D721Med (cell line): ENCODE measurements around the gene HIVEP3.

ENCODE experiments used
- DNase-seq: peaks from one replicate; pipeline ENCODE4 v3.0.0; 2011; ENCODE audit warnings: low spot score; ENCODE audit not compliant: insufficient read length
- FAIRE-seq: peaks from 2 replicates; lab custom pipeline; 2011; peaks lifted over from hg19 to GRCh38; lab: Jason Lieb, UNC
- CTCF ChIP-seq: IDR thresholded peaks from 2 replicates; pipeline ENCODE4 v1.5.1; 2012; ENCODE audit warnings: mild to moderate bottlenecking, control low read depth; ENCODE audit not compliant: insufficient read depth; ENCODE audit errors: missing control alignments

Gene HIVEP3

GRCh38 chr1:41526956-41527561, 391.7 kb downstream of the HIVEP3 start:
- DNase-seq = no peak
- TF ChIP-seq CTCF = no peak
- no peak for FAIRE-seq

GRCh38 chr1:41525891-41526587, 392.7 kb downstream of the HIVEP3 start:
- TF ChIP-seq CTCF = no peak
- FAIRE-seq = no peak
- no peak for DNase-seq

DNA sequence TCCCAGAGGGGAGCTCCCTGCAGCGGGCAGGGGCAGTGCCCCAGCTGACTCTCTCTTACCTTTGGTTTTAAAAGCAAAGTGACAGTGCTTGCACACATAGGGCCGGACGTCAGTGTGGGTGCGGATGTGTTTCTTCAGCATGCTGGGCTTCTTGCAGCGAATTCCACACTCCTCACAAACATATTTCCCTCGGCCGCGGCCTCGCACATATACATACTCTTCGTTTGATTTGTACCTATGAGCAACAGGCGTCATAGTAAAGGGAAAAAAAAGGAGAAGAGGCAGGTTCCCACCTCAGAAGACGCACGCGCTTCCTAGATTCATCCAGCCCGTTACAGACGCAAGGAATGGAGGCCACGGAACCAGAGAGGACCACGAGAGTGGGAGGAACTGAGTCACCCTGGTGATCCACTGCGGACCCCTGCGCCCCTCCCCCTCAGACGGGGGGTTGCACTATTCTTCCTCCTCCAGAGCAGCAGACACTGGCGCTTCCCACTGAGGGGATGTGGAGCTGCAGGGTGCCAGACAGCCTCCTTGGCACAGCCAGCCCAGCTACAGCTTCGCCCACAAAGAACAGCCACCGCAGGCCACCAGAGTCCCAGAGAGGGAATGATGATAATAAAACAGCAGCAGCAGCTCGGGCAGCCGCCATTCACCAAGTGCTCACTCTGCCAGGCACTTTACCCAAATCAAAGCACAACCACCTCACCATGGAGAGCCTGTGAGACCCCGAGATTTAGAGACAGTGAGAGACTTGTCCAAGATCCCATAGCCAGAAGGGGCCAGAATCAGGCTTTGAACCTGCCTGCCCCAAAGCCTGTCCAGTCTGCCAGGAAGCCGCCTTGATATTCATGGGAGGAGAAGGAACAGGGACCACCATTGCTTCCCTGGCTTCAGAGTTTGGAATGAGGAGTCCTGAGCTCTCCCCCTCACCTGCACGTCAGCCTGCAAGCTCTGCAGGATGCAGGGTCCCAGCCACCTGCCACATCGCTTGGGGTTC, 393.7 kb downstream of the HIVEP3 start:
- TF ChIP-seq CTCF = no peak
- FAIRE-seq = no peak
- no peak for DNase-seq

- no peak for DNase-seq
- no peak for FAIRE-seq
- no peak for TF ChIP-seq CTCF
Observed at GRCh38 chr1:41523949-41524675, 394.6 kb downstream of the HIVEP3 start.

DNA sequence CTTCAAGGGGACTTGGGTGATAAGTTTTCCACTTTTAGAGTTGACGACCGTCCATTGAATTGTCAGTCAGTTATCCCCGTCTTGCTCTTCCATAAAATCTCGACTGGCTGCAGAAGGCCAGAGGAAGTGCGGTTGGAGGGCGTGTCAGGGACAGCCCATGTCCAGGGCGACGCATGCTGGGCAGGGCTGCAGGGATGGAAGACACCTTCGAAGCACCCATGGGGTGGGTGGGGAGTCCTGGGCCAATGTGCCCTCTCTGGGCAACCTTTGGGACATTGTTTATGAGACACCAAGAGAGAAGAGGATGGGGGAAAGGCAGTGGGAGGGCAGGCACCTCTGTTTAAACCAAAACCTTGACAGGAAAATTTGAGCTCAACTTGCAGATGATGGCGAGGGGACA, 395.7 kb downstream of the HIVEP3 start:
- TF ChIP-seq CTCF = no peak
- no peak for FAIRE-seq
- DNase-seq = no peak

DNA sequence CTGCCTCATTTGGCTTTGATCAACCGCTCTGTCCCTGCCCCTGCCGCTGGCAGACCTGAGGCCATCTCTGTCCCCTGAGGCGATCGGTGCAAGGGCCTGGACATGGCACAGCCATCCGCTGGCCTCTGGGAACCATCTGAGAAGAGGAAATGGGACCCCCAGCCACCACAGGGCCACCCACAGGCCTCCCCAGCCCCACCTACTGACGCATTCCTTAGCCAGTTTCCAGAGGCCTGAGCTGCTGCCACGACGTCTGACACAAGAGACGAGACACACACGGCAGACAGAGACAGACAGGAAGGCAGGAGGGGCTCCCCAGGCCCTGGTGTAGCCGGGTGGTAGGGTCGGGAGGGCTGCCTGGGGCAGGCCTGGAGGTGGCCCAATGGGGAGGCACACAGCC, 397.0 kb downstream of the HIVEP3 start:
- no peak for DNase-seq
- no peak for FAIRE-seq
- TF ChIP-seq CTCF = no peak
